ENCODE data around the gene CTBP2. TPM values are rescaled to one million over a fixed set of nuclear protein-coding genes. Genes with fewer than 3 reads are reported as not detected.

Gene CTBP2
- total RNA-seq, 1 donor from 2014 or later, result 32.6 TPM

- FAIRE-seq (no peak), DNase-seq (ENCODE audit: low spot score in 2 of 2) (no peak)
Measured at GRCh38 chr10:125112697-125113494, 47.5 kb downstream of the CTBP2 start.

- no peak for FAIRE-seq
- no peak for DNase-seq (ENCODE audit: low spot score in 2 of 2)
Measured at GRCh38 chr10:125111118-125111727, 49.1 kb downstream of the CTBP2 start.

GRCh38 chr10:125107965-125108580, 52.3 kb downstream of the CTBP2 start:
- no peak for FAIRE-seq
- DNase-seq (ENCODE audit: low spot score in 2 of 2), result no peak

- FAIRE-seq (no peak), DNase-seq (ENCODE audit: low spot score in 2 of 2) (no peak)
Measured at GRCh38 chr10:125107166-125107949, 53.0 kb downstream of the CTBP2 start.

GRCh38 chr10:125106586-125106985, 53.8 kb downstream of the CTBP2 start:
- FAIRE-seq (no peak), DNase-seq (ENCODE audit: low spot score in 2 of 2) (no peak)

- FAIRE-seq, result no peak
- no peak for DNase-seq (ENCODE audit: low spot score in 2 of 2)
Measured at GRCh38 chr10:125105706-125106255, 54.6 kb downstream of the CTBP2 start.

DNA sequence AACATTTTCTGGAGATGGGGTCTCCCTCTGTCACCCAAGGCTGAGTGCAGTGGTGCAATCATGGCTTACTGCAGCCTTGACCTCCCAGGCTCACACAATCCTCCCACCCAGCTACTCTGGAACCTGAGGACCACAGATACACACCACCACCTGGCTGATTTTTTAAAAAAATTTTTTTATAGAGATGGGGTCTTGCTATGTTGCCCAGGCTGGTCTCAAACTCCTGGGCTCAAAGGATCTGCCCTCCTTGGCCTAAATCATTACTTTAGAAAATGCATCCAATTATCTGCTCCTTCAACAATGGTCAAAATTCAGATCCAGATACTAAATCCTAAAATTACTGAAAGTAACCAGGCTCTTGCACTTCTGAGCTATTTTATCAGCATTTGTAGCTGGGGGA, 55.2 kb downstream of the CTBP2 start:
- FAIRE-seq (no peak), DNase-seq (ENCODE audit: low spot score in 2 of 2) (no peak)

DNA sequence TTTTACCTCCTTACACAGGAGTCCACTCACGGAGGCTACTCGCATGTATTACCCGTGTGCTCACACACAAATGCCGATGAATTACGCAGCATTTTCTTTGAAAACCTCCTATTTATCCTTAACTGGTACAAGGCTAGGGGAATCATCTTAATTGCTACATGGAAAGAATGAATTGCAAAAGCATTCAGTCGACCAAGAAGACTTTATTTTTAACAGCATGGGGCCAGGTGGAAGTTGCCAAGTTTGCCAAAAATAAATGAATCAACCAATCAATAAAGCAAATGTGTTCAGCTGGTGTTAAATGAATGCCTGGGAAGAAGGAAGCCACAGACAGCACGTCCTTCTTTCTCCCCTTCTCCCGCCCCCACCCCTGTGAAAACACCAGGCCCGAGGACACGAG, 55.8 kb downstream of the CTBP2 start:
- no peak for FAIRE-seq
- DNase-seq (ENCODE audit: low spot score in 2 of 2), result no peak

GRCh38 chr10:125103924-125104323, 56.4 kb downstream of the CTBP2 start:
- DNase-seq (ENCODE audit: low spot score in 2 of 2), result no peak
- FAIRE-seq, result no peak

DNA sequence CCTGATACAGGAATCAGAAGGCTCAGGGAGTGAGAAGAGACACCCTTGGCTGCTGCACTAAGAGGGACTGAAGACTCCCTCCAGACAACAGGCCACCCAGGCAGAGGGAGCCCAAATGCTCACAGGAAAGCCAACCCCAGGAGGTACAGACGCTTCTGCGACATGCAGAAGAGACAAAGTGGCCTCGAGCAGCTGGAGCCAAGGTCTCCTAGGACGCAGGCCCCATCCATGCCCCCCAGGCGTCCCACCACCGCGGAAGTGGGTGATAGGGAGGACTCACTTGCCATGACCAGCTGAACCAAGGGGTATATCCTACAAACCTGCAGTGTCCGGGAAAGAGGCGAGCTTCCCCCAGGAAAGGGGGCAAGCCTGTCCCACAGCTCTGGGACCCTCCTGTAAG, 56.9 kb downstream of the CTBP2 start:
- FAIRE-seq (no peak), DNase-seq (ENCODE audit: low spot score in 2 of 2) (no peak)

DNA sequence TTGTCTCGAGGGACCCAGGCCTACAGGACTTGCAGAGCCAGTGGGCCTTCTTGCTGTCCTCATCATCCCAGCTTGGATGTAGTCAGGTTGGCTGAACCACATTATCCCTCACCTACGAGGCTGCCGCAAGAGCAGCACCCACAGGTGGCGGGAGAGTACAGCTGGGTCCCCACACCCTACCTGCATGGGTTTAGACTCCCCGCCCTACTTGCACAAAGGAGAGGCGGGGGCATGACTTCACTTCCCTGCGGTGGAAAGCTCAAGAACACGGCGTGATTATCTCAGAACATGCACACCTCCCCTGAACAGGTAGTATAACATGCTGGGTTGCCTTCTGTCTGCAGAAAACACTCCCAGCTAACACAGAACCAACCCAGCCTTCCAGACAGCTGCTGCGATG, 57.5 kb downstream of the CTBP2 start:
- no peak for FAIRE-seq
- no peak for DNase-seq (ENCODE audit: low spot score in 2 of 2)

GRCh38 chr10:125102246-125102645, 58.1 kb downstream of the CTBP2 start:
- no peak for DNase-seq (ENCODE audit: low spot score in 2 of 2)

DNA sequence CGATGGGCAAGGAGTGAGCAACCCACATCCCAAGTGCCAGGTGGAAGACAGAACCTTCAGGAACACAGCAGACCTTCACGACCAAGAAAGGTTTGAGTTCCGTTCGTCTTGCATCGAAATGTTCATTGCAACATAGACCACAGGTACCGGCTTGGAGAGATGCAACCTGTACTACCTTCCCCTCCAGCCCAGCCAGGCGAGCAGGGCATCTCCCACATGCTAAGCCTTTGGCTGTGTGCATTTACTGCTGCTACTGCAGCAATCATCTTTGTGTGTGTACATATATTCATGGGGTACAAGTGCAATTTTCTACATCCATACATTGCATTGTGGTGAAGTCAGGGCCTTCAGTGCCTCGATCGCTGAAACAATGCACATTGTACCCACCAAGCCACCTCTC, 58.8 kb downstream of the CTBP2 start:
- DNase-seq (ENCODE audit: low spot score in 2 of 2) (no peak), FAIRE-seq (no peak)

More at GRCh38 chr10:125102246-125102645, 58.1 kb downstream of the CTBP2 start:
- FAIRE-seq, result no peak

- DNase-seq (ENCODE audit: low spot score in 2 of 2), result no peak
- FAIRE-seq, result no peak
Measured at GRCh38 chr10:125101049-125101448, 59.3 kb downstream of the CTBP2 start.

- FAIRE-seq (no peak), DNase-seq (ENCODE audit: low spot score in 2 of 2) (no peak)
Measured at GRCh38 chr10:125097409-125098070, 62.8 kb downstream of the CTBP2 start.

DNA sequence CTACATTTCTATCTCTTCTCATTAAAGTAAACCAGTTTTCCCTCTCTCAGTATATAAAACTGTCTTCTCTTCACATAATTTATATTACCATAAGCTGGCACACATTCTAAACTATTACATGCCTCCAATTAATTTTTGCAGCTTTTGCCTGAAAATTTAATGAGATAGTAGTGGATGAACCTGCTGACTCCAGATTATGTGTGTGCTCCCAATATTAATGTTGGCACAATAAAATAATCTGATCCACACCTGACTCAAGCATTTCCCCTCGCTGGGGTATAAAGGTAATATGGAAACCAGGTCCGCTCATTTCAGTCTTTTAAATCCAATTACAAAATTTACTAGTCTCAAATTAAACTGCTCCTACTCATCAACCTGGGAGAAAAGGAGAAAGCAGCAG, 63.4 kb downstream of the CTBP2 start:
- FAIRE-seq, result no peak
- no peak for DNase-seq (ENCODE audit: low spot score in 2 of 2)

DNA sequence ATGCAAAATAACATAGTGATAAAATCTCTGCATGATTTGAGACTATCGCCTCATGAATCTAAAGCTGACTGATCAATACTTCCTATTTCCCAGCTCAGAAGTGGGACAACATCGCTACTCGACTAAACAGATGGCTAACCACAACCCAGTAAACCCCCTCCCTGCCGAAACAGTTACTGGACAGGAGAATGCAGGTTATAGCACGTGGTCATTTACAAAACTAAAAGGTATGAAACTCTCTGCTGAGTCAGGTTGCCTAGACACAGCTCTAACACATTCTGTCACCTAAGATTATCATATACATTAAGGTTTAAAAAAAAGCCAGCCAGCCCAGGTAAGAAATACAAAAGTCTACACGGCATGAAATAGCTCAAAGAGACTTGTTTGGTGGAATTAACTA, 64.0 kb downstream of the CTBP2 start:
- FAIRE-seq, result no peak
- no peak for DNase-seq (ENCODE audit: low spot score in 2 of 2)

- FAIRE-seq, result no peak
- DNase-seq (ENCODE audit: low spot score in 2 of 2), result no peak
Measured at GRCh38 chr10:125095776-125096175, 64.6 kb downstream of the CTBP2 start.

- FAIRE-seq (no peak), DNase-seq (ENCODE audit: low spot score in 2 of 2) (no peak)
Measured at GRCh38 chr10:125095228-125095627, 65.1 kb downstream of the CTBP2 start.

DNA sequence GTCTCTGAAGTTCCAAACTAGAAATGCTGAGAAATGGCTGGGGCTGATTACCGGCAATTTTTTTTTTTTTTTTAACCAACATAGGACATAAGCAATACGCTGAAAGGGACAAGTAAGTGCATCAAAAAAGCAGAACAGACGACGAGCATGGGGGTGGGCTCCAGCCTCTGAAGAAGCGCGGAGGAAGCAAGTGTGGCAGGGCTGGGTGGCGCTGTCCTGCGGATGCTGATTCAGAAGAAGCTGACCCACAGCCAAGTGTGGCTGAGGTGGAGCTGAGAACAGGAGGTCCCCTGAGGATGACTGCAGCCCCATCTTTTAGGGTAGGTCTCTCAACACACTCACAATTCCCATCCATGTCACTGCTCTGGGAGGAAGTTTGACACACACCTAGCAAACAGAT, 65.6 kb downstream of the CTBP2 start:
- no peak for DNase-seq (ENCODE audit: low spot score in 2 of 2)
- no peak for FAIRE-seq

All from frontal cortex (tissue), 4 donors.